HepG2 (cell line): ENCODE data around the gene GRID1. TPM values are rescaled to one million over a fixed set of nuclear protein-coding genes. Genes with fewer than 3 reads are reported as not detected.
A peak's percentile ranks its signal among the peaks of the same experiment; 100 is the strongest.

ENCODE experiments used
- ERF ChIP-seq: IDR thresholded peaks from 2 replicates; pipeline ENCODE4 v1.6.1; 2018; ENCODE audit warnings: missing biosample characterization, missing genetic modification reagents
- HDAC2 ChIP-seq: sonication (generic); formaldehyde crosslinking; IDR thresholded peaks from 2 replicates; pipeline ENCODE4 v1.4.0; 2020; ENCODE audit warnings: missing genetic modification reagents
- IRF9 ChIP-seq: sonication (generic); formaldehyde crosslinking; IDR thresholded peaks from 2 replicates; pipeline ENCODE4 v1.8.0; 2022; ENCODE audit warnings: missing genetic modification reagents, mild to moderate bottlenecking, borderline replicate concordance
- KAT2B ChIP-seq: fragments of 150-350 bp; IDR thresholded peaks from 2 replicates; pipeline ENCODE4 v1.6.1; 2014; ENCODE audit warnings: low read depth, low read length, borderline replicate concordance
- MBNL3 ChIP-seq: fragments of 250-450 bp; sonication (Bioruptor Pico); conservative IDR thresholded peaks from 2 replicates; pipeline ENCODE4 v1.8.0; 2022; ENCODE audit warnings: mild to moderate bottlenecking, inconsistent platforms
- MIER2 ChIP-seq: IDR thresholded peaks from 2 replicates; pipeline ENCODE4 v1.6.1; 2016; ENCODE audit warnings: missing biosample characterization, missing genetic modification reagents
- MXD4 ChIP-seq: IDR thresholded peaks from 2 replicates; pipeline ENCODE4 v1.6.1; 2016; ENCODE audit warnings: mild to moderate bottlenecking, missing biosample characterization, missing genetic modification reagents
- NR2F2 ChIP-seq: IDR thresholded peaks from 2 replicates; pipeline ENCODE4 v1.6.1; 2012; ENCODE audit warnings: low read depth, inconsistent platforms, borderline replicate concordance
- SKI ChIP-seq: fragments of 450-650 bp; IDR thresholded peaks from one replicate; pipeline ENCODE4 v1.6.1; 2018; ENCODE audit warnings: mild to moderate bottlenecking; ENCODE audit not compliant: partially characterized antibody
- SMC3 ChIP-seq: IDR thresholded peaks from 2 replicates; pipeline ENCODE4 v1.6.1; 2011; ENCODE audit warnings: low read length, improper control_type of control experiment
- SNAI1 ChIP-seq: sonication (generic); formaldehyde crosslinking; IDR thresholded peaks from 2 replicates; pipeline ENCODE4 v1.5.0; 2020; ENCODE audit warnings: mild to moderate bottlenecking, missing genetic modification reagents, borderline replicate concordance
- STAG1 ChIP-seq: sonication (generic); formaldehyde crosslinking; IDR thresholded peaks from 2 replicates; pipeline ENCODE4 v1.4.0; 2020; ENCODE audit warnings: missing genetic modification reagents
- TAF15 ChIP-seq: fragments of 200-400 bp; formaldehyde crosslinking; IDR thresholded peaks from one replicate; pipeline ENCODE4 v1.6.1; 2018; ENCODE audit warnings: mild to moderate bottlenecking, low read depth, low read length; ENCODE audit not compliant: poor library complexity, severe bottlenecking
- ZBTB39 ChIP-seq: sonication (generic); formaldehyde crosslinking; IDR thresholded peaks from 2 replicates; pipeline ENCODE4 v1.5.0; 2020; ENCODE audit warnings: missing genetic modification reagents
- ZNF143 ChIP-seq: sonication (generic); formaldehyde crosslinking; IDR thresholded peaks from 2 replicates; pipeline ENCODE4 v1.4.0; 2020; ENCODE audit warnings: missing genetic modification reagents
- ZNF251 ChIP-seq: sonication (generic); formaldehyde crosslinking; IDR thresholded peaks from 2 replicates; pipeline ENCODE4 v1.9.0; 2021; ENCODE audit warnings: mild to moderate bottlenecking, missing genetic modification reagents
- ZNF3 ChIP-seq: IDR thresholded peaks from 2 replicates; pipeline ENCODE4 v1.7.0; 2017; ENCODE audit warnings: inconsistent platforms
- ZNF329 ChIP-seq: sonication (generic); formaldehyde crosslinking; IDR thresholded peaks from 2 replicates; pipeline ENCODE4 v1.9.0; 2021; ENCODE audit warnings: low read depth, mild to moderate bottlenecking, missing genetic modification reagents
- ZNF432 ChIP-seq: sonication (generic); formaldehyde crosslinking; IDR thresholded peaks from 2 replicates; pipeline ENCODE4 v1.5.0; 2020; ENCODE audit warnings: missing genetic modification reagents, mild to moderate bottlenecking, borderline replicate concordance
- ZNF441 ChIP-seq: sonication (generic); formaldehyde crosslinking; IDR thresholded peaks from 2 replicates; pipeline ENCODE4 v1.7.0; 2021; ENCODE audit warnings: missing genetic modification reagents, borderline replicate concordance
- ZNF703 ChIP-seq: sonication (generic); formaldehyde crosslinking; IDR thresholded peaks from 2 replicates; pipeline ENCODE4 v1.5.1; 2020; ENCODE audit warnings: missing genetic modification reagents, mild to moderate bottlenecking, moderate library complexity, borderline replicate concordance
- ZNF768 ChIP-seq: sonication (generic); formaldehyde crosslinking; IDR thresholded peaks from 2 replicates; pipeline ENCODE4 v1.4.0; 2020; ENCODE audit warnings: missing genetic modification reagents
- ZNF776 ChIP-seq: sonication (generic); formaldehyde crosslinking; IDR thresholded peaks from 2 replicates; pipeline ENCODE4 v1.4.0; 2020; ENCODE audit warnings: mild to moderate bottlenecking, missing genetic modification reagents
- polyA plus RNA-seq, 8 experiments: library from polyadenylated mRNA; depleted of rRNA in 3 of 8; stranded (reverse) in 7 of 8; unstranded in 1 of 8; fragments of >200 nt; fragmentation: Illumina TruSeq in 4 of 8; extraction: Trizol in 4 of 8; gene quantifications; 2 replicates each; pipeline versions ENCODE4 v1.2.1 to v1.2.3, GENCODE V29; 2011 to 2016; ENCODE audit warnings: low read depth in 4 of 8, missing spikeins in 1 of 8, mixed read lengths in 1 of 8; ENCODE audit not compliant: insufficient read depth in 1 of 8
- total RNA-seq, 5 experiments: library from RNA; depleted of rRNA; stranded (reverse); fragments of >200 nt; fragmentation: Illumina TruSeq; extraction: Trizol; gene quantifications; 2 replicates each; pipeline ENCODE4 v1.2.3, GENCODE V29; 2016; ENCODE audit warnings: low read depth in 1 of 5
- TF ChIP-seq, protein P1 (sequence below): sonication (generic); formaldehyde crosslinking; IDR thresholded peaks from 2 replicates; pipeline ENCODE4 v1.8.0; 2022; ENCODE audit warnings: mild to moderate bottlenecking, missing genetic modification reagents, borderline replicate concordance
- TF ChIP-seq, protein P2 (sequence below): sonication (generic); formaldehyde crosslinking; IDR thresholded peaks from 2 replicates; pipeline ENCODE4 v1.4.0; 2020; ENCODE audit warnings: missing genetic modification reagents

Gene GRID1
- total and polyA plus RNA-seq, 2 of the 13 experiments (the other 11 are each of a cell fraction or from before 2014, with no cell fraction given): 0.05 TPM; not detected in 1

- TF ChIP-seq ZNF329 (CRISPR knock-in tag) (0 out of 2 replicates have a peak, but pooled peaks have one; percentile 63), MXD4 (CRISPR knock-in tag) (peak; percentile 92), ZBTB39 (CRISPR knock-in tag) (peak; percentile 88), NR2F2 (no peak), ZNF768 (CRISPR knock-in tag) (no peak; the same call in 1 of the 2 replicates), SNAI1 (no peak), ZNF776 (peak; percentile 94; the same call in 1 of the 2 replicates), ERF (CRISPR knock-in tag) (peak; percentile 73; the same call in 1 of the 2 replicates), HDAC2 (peak; percentile 82), ZNF432 (CRISPR knock-in tag) (no peak), MIER2 (CRISPR knock-in tag) (no peak), STAG1 (peak; percentile 99), SMC3 (peak; percentile 69), MBNL3 (CRISPR knock-in tag) (no peak), KAT2B (no peak), IRF9 (CRISPR knock-in tag) (no peak), TAF15 (peak; percentile 34), ZNF441 (CRISPR knock-in tag) (0 out of 2 replicates have a peak, but pooled peaks have one; percentile 18), ZNF703 (CRISPR knock-in tag) (no peak), ZNF3 (CRISPR knock-in tag) (no peak), ZNF143 (CRISPR knock-in tag) (peak; percentile 50), SKI (peak; percentile 67), ZNF251 (CRISPR knock-in tag) (0 out of 2 replicates have a peak, but pooled peaks have one; percentile 33)
- TF ChIP-seq, protein P1, sequence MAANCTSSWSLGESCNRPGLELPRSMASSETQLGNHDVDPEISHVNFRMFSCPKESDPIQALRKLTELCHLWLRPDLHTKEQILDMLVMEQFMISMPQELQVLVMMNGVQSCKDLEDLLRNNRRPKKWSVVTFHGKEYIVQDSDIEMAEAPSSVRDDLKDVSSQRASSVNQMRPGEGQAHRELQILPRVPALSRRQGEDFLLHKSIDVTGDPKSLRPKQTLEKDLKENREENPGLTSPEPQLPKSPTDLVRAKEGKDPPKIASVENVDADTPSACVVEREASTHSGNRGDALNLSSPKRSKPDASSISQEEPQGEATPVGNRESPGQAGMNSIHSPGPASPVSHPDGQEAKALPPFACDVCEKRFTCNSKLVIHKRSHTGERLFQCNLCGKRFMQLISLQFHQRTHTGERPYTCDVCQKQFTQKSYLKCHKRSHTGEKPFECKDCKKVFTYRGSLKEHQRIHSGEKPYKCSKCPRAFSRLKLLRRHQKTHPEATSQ (CRISPR knock-in tag): no peak; the same call in 1 of the 2 replicates
- TF ChIP-seq, protein P2, sequence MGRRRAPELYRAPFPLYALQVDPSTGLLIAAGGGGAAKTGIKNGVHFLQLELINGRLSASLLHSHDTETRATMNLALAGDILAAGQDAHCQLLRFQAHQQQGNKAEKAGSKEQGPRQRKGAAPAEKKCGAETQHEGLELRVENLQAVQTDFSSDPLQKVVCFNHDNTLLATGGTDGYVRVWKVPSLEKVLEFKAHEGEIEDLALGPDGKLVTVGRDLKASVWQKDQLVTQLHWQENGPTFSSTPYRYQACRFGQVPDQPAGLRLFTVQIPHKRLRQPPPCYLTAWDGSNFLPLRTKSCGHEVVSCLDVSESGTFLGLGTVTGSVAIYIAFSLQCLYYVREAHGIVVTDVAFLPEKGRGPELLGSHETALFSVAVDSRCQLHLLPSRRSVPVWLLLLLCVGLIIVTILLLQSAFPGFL: no peak; the same call in 1 of the 2 replicates
Observed at GRCh38 chr10:86399879-86400704, 33.5 kb upstream of the GRID1 start (continued).
